NCI-H2196 treated with DMSO at 0.1 percent for 48 hours (cell line): Measurements from ENCODE around the gene ANK2.
"Not testable (repeated sequence)": the region's sequence is repeated elsewhere in the genome, so short reads cannot be mapped to it uniquely, and the experiment has no call there.

Experiments used
- DNase-seq: peaks from one replicate; lab custom pipeline; 2025; ENCODE audit not compliant: unreplicated experiment; lab: John Stamatoyannopoulos, UW

ANK2 gene

DNA sequence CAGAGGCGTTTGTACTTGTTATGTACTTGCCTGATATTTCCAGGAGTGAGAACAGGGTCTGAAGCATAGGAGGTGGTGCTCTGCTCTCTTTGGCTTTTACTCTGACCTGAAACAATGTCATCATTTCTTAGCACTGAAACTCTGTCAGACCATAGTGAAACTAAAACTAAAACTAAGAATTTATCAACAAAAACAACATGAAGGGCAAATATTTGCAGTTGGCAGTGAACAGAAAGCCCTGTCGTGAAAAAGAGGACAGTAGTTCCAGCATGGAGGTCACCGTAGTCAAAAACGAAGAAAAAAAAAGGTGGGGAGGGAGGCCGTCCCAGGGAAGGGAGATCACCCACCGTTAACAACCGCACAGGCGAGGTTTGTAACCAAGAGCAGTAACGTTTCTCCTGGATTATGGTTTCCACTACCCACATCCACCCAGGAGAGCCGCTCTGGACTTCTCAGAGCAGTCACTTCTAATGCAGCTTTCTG lies 97.5 kb downstream of the ANK2 start:
- no peak for DNase-seq

- no peak for DNase-seq
Observed at GRCh38 chr4:113147498-113148111, 98.2 kb downstream of the ANK2 start.

DNA sequence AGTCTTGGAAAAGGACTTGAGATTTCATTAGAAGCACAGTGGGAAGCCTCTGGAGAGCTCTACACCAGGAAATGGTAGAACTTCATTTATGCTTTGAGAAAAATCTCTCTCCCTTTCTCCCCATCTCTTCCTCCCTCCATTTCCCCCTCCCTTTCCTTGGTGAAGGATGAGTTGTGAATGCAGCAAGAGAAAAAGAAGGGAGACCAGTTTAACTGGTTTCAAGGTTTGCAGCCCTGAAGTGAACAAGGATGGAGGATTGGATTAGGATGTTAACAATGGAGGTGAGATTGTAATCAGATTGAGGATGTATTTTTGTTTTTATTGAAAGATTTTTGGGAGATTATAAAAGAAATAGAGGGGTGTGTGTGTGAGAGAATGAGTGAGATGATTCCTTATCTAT lies 99.5 kb downstream of the ANK2 start:
- DNase-seq = no peak

DNA sequence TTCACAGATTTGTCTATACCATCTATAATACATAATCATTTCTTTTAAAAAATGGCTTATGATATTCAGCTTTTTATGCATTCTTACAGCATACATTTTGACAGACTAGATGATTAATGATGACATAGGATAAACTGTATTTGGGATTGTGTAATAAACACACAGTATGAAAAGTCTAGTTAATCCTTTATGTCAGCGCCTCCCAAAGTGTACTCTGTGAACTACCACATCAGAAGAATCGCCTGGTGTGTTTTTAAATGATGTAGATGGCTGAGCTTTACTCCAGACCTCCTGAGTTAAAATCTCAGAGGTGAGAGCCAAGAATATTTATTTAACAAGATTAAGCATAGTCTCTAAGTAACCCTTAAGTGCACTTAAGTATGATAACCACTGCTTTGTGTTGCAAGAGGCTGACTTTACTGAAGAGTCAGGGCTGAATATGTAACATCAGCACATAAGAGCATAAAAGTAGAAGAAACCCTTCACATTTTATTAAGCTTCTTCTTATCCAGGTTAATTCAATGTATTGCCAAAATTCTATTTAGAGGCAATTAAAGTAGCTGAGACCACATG lies 104.2 kb downstream of the ANK2 start:
- DNase-seq = no peak

DNA sequence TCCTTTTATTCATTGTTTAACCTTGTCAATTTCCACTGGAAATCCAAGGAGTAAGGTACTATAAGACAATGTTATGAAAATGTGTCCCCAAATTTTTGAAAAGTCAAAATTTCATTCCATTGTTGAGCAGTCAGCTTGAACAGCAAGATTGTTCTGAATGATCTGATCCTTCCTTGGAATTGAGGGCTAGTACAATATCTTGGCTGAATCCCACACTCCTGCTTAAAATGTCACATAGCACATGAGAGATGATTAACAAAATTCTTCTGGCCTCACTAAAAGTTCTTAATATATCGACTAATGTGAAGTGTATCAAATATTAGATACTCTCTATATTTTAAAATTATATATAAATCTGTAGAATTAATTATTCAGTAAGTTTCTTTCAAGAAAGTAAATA lies 104.8 kb downstream of the ANK2 start:
- DNase-seq = no peak

GRCh38 chr4:113157086-113157857 lies 107.8 kb downstream of the ANK2 start:
- no peak for DNase-seq

DNA sequence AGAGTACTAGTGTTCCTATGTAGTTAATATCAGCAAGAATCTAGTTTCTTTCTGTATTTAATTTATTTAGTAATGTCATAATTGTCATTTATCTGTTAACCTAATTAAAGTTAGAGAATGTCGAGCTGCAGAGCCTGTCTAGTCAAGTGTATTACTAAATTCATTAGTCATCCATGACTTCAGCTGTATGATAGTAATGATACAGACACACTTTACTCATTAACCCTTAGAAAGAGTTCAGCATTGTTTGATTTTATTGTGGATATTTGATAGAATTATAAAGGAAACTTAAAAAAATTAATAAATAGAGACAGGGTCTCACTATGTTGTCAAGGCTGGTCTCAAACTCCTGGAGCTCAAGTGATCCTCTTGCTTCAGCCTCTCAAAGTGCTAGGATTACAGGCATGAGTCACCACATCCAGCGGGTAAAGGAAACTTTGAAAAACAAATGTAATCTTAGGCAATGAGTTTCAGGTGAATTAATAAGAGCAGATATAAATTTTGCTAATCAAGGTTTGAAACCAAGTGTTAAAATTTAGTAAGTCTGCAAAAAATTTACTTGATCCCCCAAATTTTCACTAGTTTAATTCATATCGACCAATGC lies 110.6 kb downstream of the ANK2 start:
- DNase-seq = no peak

DNA sequence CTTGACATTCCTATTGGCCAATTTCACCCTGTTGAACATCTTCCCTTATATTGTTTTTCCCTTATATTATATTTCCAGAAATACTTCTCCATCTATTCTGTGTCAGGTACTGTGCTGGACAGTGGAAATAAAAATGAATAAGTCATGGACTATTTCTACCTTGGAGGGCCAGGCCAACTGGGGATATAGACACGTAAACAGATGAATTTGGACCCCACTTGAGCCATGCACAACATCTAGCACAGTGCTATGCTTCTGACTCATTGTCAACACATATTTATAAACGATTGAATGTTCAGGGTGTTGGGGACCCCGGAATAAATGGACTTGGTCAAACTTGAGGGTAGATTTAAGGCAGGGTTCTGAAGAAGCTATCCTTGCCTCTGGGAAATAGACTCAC lies 111.1 kb downstream of the ANK2 start:
- DNase-seq = no peak

DNA sequence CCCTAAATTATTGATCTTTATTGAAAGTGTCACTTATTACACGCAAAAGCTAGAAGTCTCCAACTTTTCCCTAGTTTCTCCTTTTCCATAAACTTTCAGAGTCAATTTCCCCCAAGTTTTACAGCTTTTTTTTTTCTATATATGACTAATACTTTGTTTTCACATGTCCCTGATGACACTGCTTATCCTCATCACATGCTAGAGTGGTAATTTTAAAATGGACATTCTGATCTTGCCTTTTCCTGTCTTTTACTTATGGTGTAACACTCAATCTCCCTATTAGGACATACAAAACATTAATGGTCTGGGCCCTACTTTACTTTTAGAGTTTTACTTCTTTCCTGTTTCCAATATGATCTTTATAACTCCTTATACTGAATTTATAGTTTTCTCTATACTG lies 112.6 kb downstream of the ANK2 start:
- no peak for DNase-seq

DNA sequence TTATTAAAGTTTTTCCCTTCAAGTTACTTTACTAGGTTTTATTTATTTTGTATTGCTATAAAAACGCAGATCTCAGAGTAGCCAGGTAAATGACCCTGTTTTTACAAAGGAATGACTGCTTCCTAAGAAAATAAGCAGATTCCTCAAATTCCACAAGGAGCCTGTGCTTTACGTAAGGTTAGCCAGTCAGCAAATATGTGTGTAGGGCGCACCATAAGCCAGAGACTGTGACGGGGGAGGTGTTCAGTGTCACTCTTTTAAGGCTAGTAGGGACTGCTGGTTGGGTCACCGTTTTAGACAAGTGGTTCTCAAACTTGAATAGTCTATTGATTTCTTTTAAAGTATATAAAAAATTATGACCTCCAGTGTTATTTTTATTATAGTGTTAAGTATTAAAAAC lies 119.9 kb downstream of the ANK2 start:
- DNase-seq = no peak

DNA sequence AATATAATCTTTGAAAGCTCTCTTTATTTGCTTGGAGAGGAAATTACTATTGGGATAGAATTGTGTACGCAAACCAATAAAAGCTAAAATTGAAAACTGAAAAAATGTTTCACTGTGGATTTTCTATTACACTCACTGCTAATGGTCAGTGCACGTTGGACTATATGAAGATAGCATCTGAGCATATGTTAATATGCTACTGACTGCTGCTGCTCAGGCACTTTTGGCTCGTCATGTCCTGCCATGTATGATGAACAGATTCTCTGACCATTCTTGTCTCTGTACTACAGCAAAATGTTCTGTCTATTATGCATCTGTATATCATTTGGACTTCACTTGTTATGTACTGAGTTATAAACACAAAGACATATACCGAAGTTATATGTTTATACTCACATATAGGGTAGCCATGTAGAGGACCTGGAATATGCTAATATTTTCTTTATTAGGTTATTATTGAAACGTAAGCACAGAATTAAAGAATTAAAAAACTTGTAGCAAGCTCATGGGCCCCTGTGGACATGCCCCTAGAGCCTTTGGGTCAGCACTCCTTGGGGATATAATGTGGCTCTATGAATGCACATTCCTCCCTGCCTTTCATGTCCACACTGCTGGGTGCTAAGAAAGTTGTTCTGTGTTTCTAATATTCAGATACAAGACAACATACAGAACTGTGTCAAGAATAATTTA lies 120.8 kb downstream of the ANK2 start:
- DNase-seq = no peak

GRCh38 chr4:113170805-113171468 lies 121.5 kb downstream of the ANK2 start:
- no peak for DNase-seq

- no peak for DNase-seq
Observed at GRCh38 chr4:113173126-113173792, 123.8 kb downstream of the ANK2 start.

GRCh38 chr4:113173793-113174264 lies 124.4 kb downstream of the ANK2 start:
- DNase-seq = no peak

GRCh38 chr4:113179091-113179490 lies 129.6 kb downstream of the ANK2 start:
- DNase-seq = no peak

DNA sequence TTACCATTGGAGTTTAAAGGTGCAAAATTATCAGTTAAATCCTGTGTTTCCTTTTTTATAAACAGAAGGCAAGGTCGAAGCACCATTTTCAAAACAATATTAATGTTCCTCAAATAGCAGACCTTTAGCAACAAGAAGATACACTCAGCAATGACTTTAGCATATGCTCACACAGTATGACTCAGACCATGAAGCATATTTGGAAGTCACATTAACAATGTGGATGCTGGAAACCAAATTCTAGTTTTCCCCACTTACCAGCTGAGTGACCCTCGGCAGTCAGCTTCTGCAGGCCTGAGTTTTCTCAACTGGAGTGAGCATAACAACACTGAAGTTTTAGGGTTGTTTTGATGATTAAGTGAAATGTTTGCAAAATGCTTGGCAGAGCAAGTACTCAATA lies 130.5 kb downstream of the ANK2 start:
- DNase-seq = no peak

DNA sequence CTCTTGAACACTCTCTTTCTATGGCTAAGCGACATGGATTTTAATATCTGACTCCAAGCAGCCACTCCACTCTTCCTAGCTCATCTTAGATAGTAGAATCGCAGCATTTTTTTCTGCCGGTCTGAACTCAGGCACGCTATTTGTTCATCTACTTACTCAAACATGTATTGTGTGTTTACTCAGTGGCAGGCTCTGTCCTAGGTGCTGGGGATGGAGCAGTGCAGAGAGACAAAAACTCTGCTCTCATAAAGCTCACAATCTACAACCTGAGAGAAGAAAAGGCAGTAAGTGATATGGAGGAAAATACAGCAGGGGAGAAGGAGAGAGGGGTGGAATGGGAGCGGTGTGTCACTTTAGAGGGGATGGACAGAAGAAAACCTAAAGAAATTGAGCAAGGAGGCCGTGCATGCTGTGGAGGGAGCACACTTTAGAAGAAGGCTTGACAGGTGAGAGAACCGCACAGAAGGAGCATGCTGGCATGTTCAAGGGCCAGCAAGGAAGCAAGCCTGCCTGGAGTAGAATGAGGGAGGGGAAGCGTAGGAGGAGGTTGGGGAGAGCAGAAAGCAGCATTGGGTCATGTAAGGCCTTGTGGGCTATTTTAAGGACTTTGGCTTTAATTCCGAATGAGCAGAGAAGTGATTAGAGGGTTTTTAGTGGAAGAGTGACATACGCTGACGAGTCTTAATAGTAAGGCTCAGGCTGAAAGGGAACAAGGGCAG lies 132.0 kb downstream of the ANK2 start:
- DNase-seq = no peak

DNA sequence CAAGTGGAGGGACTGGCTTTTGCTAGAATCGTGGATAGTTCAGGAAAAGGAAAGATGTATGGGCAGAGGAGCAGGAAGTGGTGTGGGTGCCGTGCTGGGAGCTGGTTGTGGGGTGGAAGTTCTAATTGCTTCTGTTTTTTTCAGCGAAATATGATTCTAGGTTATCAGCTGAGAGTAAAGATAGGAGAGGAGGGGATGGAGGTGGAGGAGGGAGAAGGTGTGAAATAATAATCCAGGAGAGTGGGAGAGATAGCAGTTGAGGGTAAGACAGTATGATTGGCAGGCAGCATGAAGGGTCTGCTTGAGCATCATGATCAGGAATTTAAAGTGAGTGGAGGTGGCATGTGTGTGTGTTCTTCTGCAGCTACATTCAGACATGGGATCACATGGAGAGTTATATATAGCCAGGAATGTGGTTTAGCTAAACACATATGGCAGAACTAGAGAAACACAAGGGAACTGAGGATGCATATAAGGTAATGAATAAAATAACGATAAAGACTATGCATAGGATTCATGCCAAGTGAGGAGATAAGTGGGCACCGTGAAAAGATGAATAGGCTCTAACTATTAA lies 133.7 kb downstream of the ANK2 start:
- DNase-seq = no peak

DNA sequence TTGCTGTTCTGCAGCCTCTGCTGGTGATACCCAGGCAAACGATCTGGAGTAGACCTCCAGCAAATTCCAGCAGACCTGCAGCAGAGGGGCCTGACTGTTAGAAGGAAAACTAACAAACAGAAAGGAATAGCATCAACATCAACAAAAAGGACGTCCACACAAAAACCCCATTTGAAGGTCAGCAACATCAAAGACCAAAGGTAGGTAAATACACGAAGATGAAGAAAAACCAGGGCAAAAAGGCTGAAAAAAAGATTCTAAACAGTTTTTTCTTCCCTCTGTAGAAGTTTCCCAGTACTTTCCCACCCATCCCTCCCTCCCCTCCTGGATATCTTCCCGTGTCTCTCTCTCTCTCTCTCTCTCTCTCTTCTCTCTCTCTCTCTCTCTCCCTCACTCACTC lies 136.8 kb downstream of the ANK2 start:
- DNase-seq = not testable (repeated sequence)
